Astrocyte of the spinal cord (primary cell): ENCODE results near the gene TET1.
"Not testable (repeated sequence)": the region's sequence is repeated elsewhere in the genome, so short reads cannot be mapped to it uniquely, and the experiment has no call there.

ENCODE experiments used
- DNase-seq: peaks from one replicate; pipeline ENCODE4 v3.0.0; 2011; ENCODE audit warnings: low read depth, low spot score
- H3K4me3 ChIP-seq: 2 replicates; pipeline ENCODE4 v1.5.1; 2011; ENCODE audit warnings: low read depth, mild to moderate bottlenecking, low read length, moderate library complexity
- in situ Hi-C: cut with HindIII; loops from 2 replicates; pipeline ENCODE4 v1.10.0; 2017; ENCODE audit warnings: low sequenced_read_pairs
- TF ChIP-seq, protein P1 (sequence below): IDR thresholded peaks from 2 replicates; pipeline ENCODE4 v1.5.1; 2012; ENCODE audit warnings: low read depth, mild to moderate bottlenecking, low read length, inconsistent platforms

Gene TET1

DNA sequence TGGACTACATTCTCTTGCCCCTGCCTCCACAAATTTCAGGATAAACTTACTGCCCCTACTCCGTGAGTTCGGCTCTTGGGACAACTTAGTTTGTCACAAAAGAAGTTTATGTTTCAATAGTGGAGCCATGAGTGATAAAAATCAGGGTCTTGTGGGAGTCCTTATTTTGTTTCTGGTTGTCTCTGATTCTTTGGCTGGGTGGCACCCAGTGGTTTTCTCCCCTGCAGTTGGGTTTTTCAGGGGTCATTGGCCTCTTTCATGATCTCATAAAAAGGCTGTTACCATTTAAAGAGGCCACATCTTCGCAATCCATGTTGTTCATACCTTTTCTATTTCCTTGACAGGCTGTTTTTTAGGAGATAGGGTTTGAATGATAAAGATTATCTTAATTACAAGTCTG lies 5.5 kb downstream of the TET1 start:
- no peak overlapping the region for H3K4me3 ChIP-seq
- in situ Hi-C loops, result no loop called here
- no peak for DNase-seq
- TF ChIP-seq, protein P1, sequence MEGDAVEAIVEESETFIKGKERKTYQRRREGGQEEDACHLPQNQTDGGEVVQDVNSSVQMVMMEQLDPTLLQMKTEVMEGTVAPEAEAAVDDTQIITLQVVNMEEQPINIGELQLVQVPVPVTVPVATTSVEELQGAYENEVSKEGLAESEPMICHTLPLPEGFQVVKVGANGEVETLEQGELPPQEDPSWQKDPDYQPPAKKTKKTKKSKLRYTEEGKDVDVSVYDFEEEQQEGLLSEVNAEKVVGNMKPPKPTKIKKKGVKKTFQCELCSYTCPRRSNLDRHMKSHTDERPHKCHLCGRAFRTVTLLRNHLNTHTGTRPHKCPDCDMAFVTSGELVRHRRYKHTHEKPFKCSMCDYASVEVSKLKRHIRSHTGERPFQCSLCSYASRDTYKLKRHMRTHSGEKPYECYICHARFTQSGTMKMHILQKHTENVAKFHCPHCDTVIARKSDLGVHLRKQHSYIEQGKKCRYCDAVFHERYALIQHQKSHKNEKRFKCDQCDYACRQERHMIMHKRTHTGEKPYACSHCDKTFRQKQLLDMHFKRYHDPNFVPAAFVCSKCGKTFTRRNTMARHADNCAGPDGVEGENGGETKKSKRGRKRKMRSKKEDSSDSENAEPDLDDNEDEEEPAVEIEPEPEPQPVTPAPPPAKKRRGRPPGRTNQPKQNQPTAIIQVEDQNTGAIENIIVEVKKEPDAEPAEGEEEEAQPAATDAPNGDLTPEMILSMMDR, result no peak

DNA sequence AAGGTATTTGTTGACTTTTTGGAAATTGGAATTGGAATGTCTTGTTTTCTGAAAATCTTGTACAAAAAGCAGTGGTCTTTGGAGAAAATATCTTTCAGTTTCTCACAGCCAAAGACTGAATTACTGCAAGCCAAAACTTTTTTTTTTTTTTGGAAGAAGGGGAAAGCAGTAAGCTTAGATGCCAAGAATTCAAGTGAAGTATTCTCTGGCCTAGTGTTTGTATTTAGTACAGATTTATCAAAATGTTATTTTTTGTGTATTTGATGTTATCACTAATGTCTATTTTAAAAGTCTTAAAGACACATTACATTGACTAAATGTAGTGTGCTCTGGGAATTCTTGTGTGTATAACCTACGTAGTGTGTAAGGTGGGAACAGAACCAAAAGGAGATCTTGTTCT lies 6.2 kb downstream of the TET1 start:
- TF ChIP-seq, protein P1, result no peak
- in situ Hi-C loops, result no loop called here
- no peak overlapping the region for H3K4me3 ChIP-seq
- DNase-seq, result no peak

DNA sequence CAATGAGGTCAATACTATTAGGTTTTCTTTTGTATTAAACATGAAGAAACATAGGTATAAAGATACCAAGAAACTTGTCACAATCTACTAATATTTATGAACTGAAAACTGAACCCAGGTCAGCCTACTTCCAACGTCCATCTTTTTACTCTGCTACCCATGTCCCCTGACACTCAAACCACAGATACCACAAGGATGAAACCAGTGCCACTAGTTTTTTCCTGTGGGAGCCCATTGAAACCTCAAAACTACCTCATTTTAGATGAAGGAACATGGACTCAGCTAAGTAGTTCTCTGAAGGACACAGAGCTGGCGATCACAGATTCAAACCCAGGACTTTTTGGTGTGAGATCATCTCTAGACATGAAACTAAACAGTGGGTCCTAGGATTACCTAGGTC lies 6.8 kb downstream of the TET1 start:
- TF ChIP-seq, protein P1, result no peak
- no peak overlapping the region for H3K4me3 ChIP-seq
- in situ Hi-C loops, result no loop called here
- DNase-seq, result no peak

DNA sequence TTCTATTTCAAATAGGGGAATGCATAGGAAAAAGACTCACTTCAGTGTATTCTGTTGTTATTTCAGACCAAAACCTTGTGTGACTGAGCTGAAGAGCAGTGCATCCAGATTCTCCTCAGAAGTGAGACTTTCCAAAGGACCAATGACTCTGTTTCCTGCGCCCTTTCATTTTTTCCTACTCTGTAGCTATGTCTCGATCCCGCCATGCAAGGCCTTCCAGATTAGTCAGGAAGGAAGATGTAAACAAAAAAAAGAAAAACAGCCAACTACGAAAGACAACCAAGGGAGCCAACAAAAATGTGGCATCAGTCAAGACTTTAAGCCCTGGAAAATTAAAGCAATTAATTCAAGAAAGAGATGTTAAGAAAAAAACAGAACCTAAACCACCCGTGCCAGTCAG lies 12.0 kb downstream of the TET1 start:
- TF ChIP-seq, protein P1, result no peak
- no peak for DNase-seq
- no peak overlapping the region for H3K4me3 ChIP-seq
- in situ Hi-C loops, result no loop called here

DNA sequence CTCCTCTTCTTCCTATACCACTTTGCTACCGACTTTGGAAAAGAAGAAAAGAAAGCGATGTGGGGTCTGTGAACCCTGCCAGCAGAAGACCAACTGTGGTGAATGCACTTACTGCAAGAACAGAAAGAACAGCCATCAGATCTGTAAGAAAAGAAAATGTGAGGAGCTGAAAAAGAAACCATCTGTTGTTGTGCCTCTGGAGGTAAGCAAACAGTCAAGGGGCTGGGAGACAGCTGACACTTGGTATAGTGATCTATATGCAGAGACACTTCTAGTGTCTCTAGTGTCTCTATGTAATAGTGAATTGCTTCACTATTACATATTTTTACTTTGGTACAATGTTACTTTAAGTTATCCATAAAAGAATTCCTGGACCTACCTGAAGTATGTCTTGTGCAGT lies 13.9 kb downstream of the TET1 start:
- no peak overlapping the region for H3K4me3 ChIP-seq
- in situ Hi-C loops, result no loop called here
- TF ChIP-seq, protein P1, result no peak
- no peak for DNase-seq

DNA sequence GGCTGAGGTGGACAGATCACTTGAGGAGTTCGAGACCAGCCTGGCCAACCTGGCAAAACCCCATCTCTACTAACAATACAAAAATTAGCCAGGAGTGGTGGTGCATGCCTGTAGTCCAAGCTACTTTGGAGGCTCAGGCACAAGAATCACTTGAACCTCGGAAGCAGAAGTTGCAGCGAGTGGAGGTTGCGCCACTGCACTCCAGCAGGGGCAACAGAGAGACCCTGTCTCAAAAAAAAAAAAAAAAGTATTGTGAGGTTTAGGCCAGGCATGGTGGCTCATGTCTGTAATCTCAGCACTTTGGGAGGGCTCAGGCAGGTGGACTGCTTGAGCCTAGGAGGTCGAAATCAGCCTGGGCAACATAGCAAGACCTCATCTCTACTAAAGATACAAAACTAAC lies 16.0 kb downstream of the TET1 start:
- TF ChIP-seq, protein P1, result no peak
- in situ Hi-C loops, result no loop called here
- H3K4me3 ChIP-seq, result no peak overlapping the region
- DNase-seq, result no peak

DNA sequence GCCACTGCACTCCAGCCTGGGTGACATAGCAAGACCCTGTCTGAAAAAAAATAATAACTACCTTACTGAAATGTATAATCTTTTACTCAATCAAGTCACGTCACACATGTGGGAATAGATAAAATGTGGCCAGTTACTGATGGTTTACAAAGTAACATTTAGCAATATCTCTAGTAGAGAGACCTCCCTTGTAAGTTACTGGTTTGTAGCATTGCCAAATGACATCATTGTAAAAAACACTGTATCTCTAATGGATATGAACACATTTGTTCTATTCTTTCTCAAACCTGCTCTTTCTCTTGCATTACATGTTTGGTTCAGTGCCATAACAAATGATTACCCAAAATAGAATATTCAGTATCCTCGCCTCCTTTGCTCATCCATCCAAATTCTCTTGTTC lies 18.8 kb downstream of the TET1 start:
- H3K4me3 ChIP-seq, result no peak overlapping the region
- TF ChIP-seq, protein P1, result no peak
- DNase-seq, result no peak
- in situ Hi-C loops, result no loop called here

DNA sequence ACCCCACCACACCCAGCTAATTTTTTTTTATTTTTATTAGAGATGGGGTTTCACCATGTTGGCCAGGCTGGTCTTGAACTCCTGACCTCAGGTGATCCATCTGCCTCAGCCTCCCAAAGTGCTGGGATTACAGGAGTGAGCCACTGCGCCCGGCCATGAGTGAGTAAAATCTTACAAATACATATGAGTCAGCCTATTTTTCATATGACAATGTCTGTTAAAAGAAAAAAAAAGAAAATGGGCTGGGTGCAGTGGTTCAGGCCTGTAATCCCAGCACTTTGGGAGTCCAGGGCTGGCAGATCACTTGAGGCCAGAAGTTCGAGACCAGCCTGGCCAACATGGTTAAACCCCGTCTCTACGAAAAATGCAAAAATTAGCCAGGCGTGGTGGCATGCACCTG lies 24.1 kb downstream of the TET1 start:
- in situ Hi-C loops, H3K4me3 ChIP-seq, DNase-seq: not testable (repeated sequence)
